Measurements from ENCODE around the gene PPIF.

PPIF gene

GRCh38 chr10:79376078-79376628, 28.9 kb downstream of the PPIF start:
- no peak overlapping the region for H3K4me3 ChIP-seq (ENCODE audit: low read depth, low read length)
- no peak for TF ChIP-seq TRIM28 (IDR thresholded peaks at IDR 0.05; ENCODE audit: borderline replicate concordance, low read length)
- TF ChIP-seq GLI4 (tag by site-specific recombination; IDR thresholded peaks at IDR 0.05): no peak
- no peak for TF ChIP-seq ZNF214 (tag by site-specific recombination; IDR thresholded peaks at IDR 0.05; ENCODE audit: borderline replicate concordance)
- no peaks in the 10 kb centered on the region for H3K9me3 ChIP-seq (ENCODE audit: control insufficient read depth, insufficient read depth, low read depth, low read length)
- H3K27ac ChIP-seq (ENCODE audit: extremely low read depth, low read depth, low read length): no peak overlapping the region
- CTCF ChIA-PET: interaction anchor here (0.5 to 5.2 kb wide), 9 partner anchors 24 to 691 kb away, joined by 3 to 85 read pairs (median 3); no protein-coding TSS in a partner anchor
- H3K36me3 ChIP-seq (ENCODE audit: control insufficient read depth in 2 of 2, insufficient read depth in 1 of 2, low read length in 2 of 2): no peaks in the 10 kb centered on the region
- POLR2A ChIA-PET: no interaction called here
- no peaks in the 10 kb centered on the region for H3K4me1 ChIP-seq (ENCODE audit: control insufficient read depth, insufficient read depth, low read length)

DNA sequence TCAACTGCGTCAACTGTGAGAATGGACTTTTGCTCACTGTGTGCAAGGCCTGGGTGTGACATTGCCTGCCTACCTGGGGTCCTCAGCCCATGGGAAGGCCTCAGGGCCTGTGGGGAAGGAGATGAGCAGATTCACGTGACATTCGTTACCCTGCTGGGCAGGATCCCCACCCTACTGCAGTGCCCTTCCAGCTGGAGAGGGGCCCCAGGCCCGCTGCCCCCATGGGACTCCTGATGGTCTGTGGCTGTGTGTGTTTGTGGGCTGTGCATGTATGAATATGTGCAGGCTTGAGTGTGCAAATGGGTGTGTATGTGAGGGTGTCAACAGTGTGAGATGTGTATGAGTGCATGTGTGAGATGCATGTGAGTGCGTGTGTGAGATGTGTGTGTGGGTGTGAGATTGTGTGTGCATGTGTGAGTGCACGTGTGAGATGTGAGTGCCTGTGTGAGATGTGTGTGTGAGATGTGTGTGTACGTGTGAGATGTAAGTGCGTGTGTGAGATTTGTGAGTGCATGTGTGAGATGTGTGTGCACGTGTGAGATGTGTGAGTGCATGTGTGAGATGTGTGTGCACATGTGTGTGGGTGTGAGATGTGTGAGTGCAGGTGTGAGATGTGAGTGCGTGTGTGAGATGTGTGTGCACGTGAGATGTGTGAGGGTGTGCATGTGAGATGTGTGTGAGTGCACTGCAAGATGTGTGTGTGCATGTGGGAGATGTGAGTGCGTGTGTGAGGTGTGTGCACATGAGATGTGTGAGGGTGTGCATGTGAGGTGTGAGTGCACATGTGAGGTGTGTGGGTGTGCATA, 29.7 kb downstream of the PPIF start:
- Histone ChIP-seq H3K27ac (ENCODE audit: extremely low read depth, low read depth, low read length) (no peak overlapping the region), H3K36me3 (ENCODE audit: control insufficient read depth in 2 of 2, insufficient read depth in 1 of 2, low read length in 2 of 2) (no peaks in the 10 kb centered on the region), H3K4me3 (ENCODE audit: low read depth, low read length) (no peak overlapping the region), H3K4me1 (ENCODE audit: control insufficient read depth, insufficient read depth, low read length) (peaks cover 3% of the 10 kb centered on the region), H3K9me3 (ENCODE audit: control insufficient read depth, insufficient read depth, low read depth, low read length) (no peaks in the 10 kb centered on the region)
- ChIA-PET POLR2A (no interaction called here), CTCF (interaction anchor here (0.6 to 5.2 kb wide), 4 partner anchors 32 to 221 kb away, joined by 3 to 55 read pairs (median 3); no protein-coding TSS in a partner anchor)
- TF ChIP-seq TSHZ1 (tag by site-specific recombination; IDR thresholded peaks at IDR 0.05; ENCODE audit: borderline replicate concordance) (no peak), HOXA7 (CRISPR knock-in tag; IDR thresholded peaks at IDR 0.05; ENCODE audit: borderline replicate concordance) (no peak), KLF8 (tag by site-specific recombination; IDR thresholded peaks at IDR 0.05) (no peak), ZNF132 (tag by site-specific recombination; IDR thresholded peaks at IDR 0.05; ENCODE audit: borderline replicate concordance) (no peak), ELK4 (IDR thresholded peaks at IDR 0.05; ENCODE audit: borderline replicate concordance, low read depth, low read length) (no peak), YY1 (tag by site-specific recombination; IDR thresholded peaks at IDR 0.05) (no peak), ZNF133 (tag by site-specific recombination; IDR thresholded peaks at IDR 0.05) (0 out of 2 replicates have a peak, but pooled peaks have one; percentile 10), ZNF510 (tag by site-specific recombination; IDR thresholded peaks at IDR 0.05; ENCODE audit: insufficient replicate concordance) (no peak), ZNF585B (tag by site-specific recombination; IDR thresholded peaks at IDR 0.05) (no peak), ZNF513 (tag by site-specific recombination; IDR thresholded peaks at IDR 0.05) (no peak), ZNF747 (tag by site-specific recombination; IDR thresholded peaks at IDR 0.05) (no peak), ZNF626 (tag by site-specific recombination; IDR thresholded peaks at IDR 0.05) (no peak), BCL6B (tag by site-specific recombination; IDR thresholded peaks at IDR 0.05) (no peak), ZNF280C (tag by site-specific recombination; IDR thresholded peaks at IDR 0.05) (no peak), KLF10 (tag by site-specific recombination; IDR thresholded peaks at IDR 0.05) (no peak)
- TF ChIP-seq, protein P1, sequence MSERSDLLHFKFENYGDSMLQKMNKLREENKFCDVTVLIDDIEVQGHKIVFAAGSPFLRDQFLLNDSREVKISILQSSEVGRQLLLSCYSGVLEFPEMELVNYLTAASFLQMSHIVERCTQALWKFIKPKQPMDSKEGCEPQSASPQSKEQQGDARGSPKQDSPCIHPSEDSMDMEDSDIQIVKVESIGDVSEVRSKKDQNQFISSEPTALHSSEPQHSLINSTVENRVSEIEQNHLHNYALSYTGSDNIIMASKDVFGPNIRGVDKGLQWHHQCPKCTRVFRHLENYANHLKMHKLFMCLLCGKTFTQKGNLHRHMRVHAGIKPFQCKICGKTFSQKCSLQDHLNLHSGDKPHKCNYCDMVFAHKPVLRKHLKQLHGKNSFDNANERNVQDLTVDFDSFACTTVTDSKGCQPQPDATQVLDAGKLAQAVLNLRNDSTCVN (tag by site-specific recombination; optimal IDR thresholded peaks at IDR 0.05): peak; percentile 44
- TF ChIP-seq, protein P2, sequence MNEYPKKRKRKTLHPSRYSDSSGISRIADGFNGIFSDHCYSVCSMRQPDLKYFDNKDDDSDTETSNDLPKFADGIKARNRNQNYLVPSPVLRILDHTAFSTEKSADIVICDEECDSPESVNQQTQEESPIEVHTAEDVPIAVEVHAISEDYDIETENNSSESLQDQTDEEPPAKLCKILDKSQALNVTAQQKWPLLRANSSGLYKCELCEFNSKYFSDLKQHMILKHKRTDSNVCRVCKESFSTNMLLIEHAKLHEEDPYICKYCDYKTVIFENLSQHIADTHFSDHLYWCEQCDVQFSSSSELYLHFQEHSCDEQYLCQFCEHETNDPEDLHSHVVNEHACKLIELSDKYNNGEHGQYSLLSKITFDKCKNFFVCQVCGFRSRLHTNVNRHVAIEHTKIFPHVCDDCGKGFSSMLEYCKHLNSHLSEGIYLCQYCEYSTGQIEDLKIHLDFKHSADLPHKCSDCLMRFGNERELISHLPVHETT (tag by site-specific recombination; IDR thresholded peaks at IDR 0.05): no peak
